ENCODE data around the gene GRIA3.
"Not testable (repeated sequence)": the region's sequence is repeated elsewhere in the genome, so short reads cannot be mapped to it uniquely, and the experiment has no call there.

GRIA3 gene

GRCh38 chrX:123504630-123505270, 320.7 kb downstream of the GRIA3 start:
- Mint-ChIP-seq H3K27me3 (ENCODE audit: low read depth) (no peaks in the 10 kb centered on the region), H3K27ac (no peak overlapping the region), H3K4me1 (ENCODE audit: low read depth) (no peaks in the 10 kb centered on the region), H3K36me3 (ENCODE audit: low read depth) (no peaks in the 10 kb centered on the region), H3K4me3 (no peak overlapping the region), H3K9me3 (no peaks in the 10 kb centered on the region)

- Mint-ChIP-seq H3K4me1 (ENCODE audit: low read depth) (no peaks in the 10 kb centered on the region), H3K9me3 (peaks cover 24% of the 10 kb centered on the region), H3K36me3 (ENCODE audit: low read depth) (no peaks in the 10 kb centered on the region), H3K27me3 (ENCODE audit: low read depth) (no peaks in the 10 kb centered on the region), H3K4me3 (peak overlapping the region; percentile 28), H3K27ac (no peak overlapping the region)
Measured at GRCh38 chrX:123513585-123514278, 329.7 kb downstream of the GRIA3 start.

- not testable (repeated sequence) for H3K36me3 Mint-ChIP-seq (ENCODE audit: low read depth); H3K27ac Mint-ChIP-seq; H3K4me1 Mint-ChIP-seq (ENCODE audit: low read depth); H3K27me3 Mint-ChIP-seq (ENCODE audit: low read depth)
- Mint-ChIP-seq H3K4me3 (peak overlapping the region; percentile 28), H3K9me3 (peaks cover 24% of the 10 kb centered on the region)
Measured at GRCh38 chrX:123514279-123514640, 330.2 kb downstream of the GRIA3 start.

GRCh38 chrX:123518791-123519190, 334.7 kb downstream of the GRIA3 start:
- Mint-ChIP-seq H3K4me1 (ENCODE audit: low read depth) (no peaks in the 10 kb centered on the region), H3K36me3 (ENCODE audit: low read depth) (no peaks in the 10 kb centered on the region), H3K27me3 (ENCODE audit: low read depth) (no peaks in the 10 kb centered on the region), H3K9me3 (peaks cover 24% of the 10 kb centered on the region), H3K27ac (no peak overlapping the region), H3K4me3 (no peak overlapping the region)

GRCh38 chrX:123525123-123525725, 341.1 kb downstream of the GRIA3 start:
- no peak overlapping the region for H3K4me3 Mint-ChIP-seq
- no peaks in the 10 kb centered on the region for H3K36me3 Mint-ChIP-seq (ENCODE audit: low read depth)
- H3K27ac Mint-ChIP-seq: no peak overlapping the region
- no peaks in the 10 kb centered on the region for H3K4me1 Mint-ChIP-seq (ENCODE audit: low read depth)
- H3K9me3 Mint-ChIP-seq: peaks cover 3% of the 10 kb centered on the region
- H3K27me3 Mint-ChIP-seq (ENCODE audit: low read depth): no peaks in the 10 kb centered on the region

GRCh38 chrX:123530726-123531125, 346.6 kb downstream of the GRIA3 start:
- not testable (repeated sequence) for H3K4me1 Mint-ChIP-seq (ENCODE audit: low read depth); H3K4me3 Mint-ChIP-seq; H3K27ac Mint-ChIP-seq; H3K27me3 Mint-ChIP-seq (ENCODE audit: low read depth); H3K36me3 Mint-ChIP-seq (ENCODE audit: low read depth)
- H3K9me3 Mint-ChIP-seq: peaks cover 12% of the 10 kb centered on the region

Measured in T-helper 1 cell treated with Interleukin-12 subunit alpha and Interleukin-12 subunit beta and Interleukin-4 antibody, amounts not matched to agents 30 μg/mL and 1 μg/mL, for 36 hours (primary cell).